H9 (cell line): ENCODE results near the gene CDH26. TPM values are rescaled to one million over a fixed set of nuclear protein-coding genes. Genes with fewer than 3 reads are reported as not detected.

ENCODE experiments used
- DNase-seq: peaks from one replicate; pipeline ENCODE4 v3.0.0-alpha.2; 2017
- H2AFZ ChIP-seq: one replicate; pipeline ENCODE4 v1.6.1; 2013; ENCODE audit warnings: mild to moderate bottlenecking, low read length, control low read depth, moderate library complexity
- H2AK5ac ChIP-seq: 2 replicates; pipeline ENCODE4 v1.6.1; 2013; ENCODE audit warnings: low read length, control low read depth, mixed read lengths; ENCODE audit not compliant: insufficient read length
- H2BK120ac ChIP-seq: one replicate; pipeline ENCODE4 v1.6.1; 2013; ENCODE audit warnings: low read depth, mild to moderate bottlenecking, low read length, control low read depth, inconsistent platforms; ENCODE audit not compliant: poor library complexity, severe bottlenecking
- H2BK12ac ChIP-seq: 2 replicates; pipeline ENCODE4 v1.6.1; 2013; ENCODE audit warnings: low read length, control low read depth, mixed read lengths, low read depth; ENCODE audit not compliant: insufficient read length
- H2BK15ac ChIP-seq: 2 replicates; pipeline ENCODE4 v1.6.1; 2013; ENCODE audit warnings: low read depth, low read length, control low read depth
- H2BK20ac ChIP-seq: one replicate; pipeline ENCODE4 v1.6.1; 2013; ENCODE audit warnings: low read depth, mild to moderate bottlenecking, low read length, control low read depth, inconsistent platforms; ENCODE audit not compliant: poor library complexity, severe bottlenecking
- H2BK5ac ChIP-seq: 2 replicates; pipeline ENCODE4 v1.6.1; 2013; ENCODE audit warnings: low read length, control low read depth, mixed read lengths; ENCODE audit not compliant: insufficient read length
- H3K14ac ChIP-seq: 2 replicates; pipeline ENCODE4 v1.6.1; 2013; ENCODE audit warnings: low read length, control low read depth; ENCODE audit not compliant: insufficient read depth
- H3K18ac ChIP-seq: 2 replicates; pipeline ENCODE4 v1.6.1; 2013; ENCODE audit warnings: low read depth, mild to moderate bottlenecking, mixed read lengths, low read length, control low read depth; ENCODE audit not compliant: insufficient read length
- H3K23ac ChIP-seq: 2 replicates; pipeline ENCODE4 v1.6.1; 2013; ENCODE audit warnings: low read length, control low read depth, mixed read lengths, low read depth; ENCODE audit not compliant: insufficient read length
- H3K23me2 ChIP-seq: 2 replicates; pipeline ENCODE4 v1.6.1; 2013; ENCODE audit warnings: low read depth, mild to moderate bottlenecking, mixed read lengths, low read length, control low read depth; ENCODE audit not compliant: insufficient read length, poor library complexity, severe bottlenecking
- H3K27ac ChIP-seq: 2 replicates; pipeline ENCODE4 v1.5.1; 2013; ENCODE audit warnings: low read length, control low read depth, mixed read lengths, low read depth; ENCODE audit not compliant: insufficient read length
- H3K27me3 ChIP-seq: 2 replicates; pipeline ENCODE4 v1.6.1; 2013; ENCODE audit warnings: low read length, control low read depth, inconsistent platforms; ENCODE audit not compliant: insufficient read depth
- H3K4ac ChIP-seq: 2 replicates; pipeline ENCODE4 v1.6.1; 2013; ENCODE audit warnings: low read depth, mild to moderate bottlenecking, control low read depth, inconsistent platforms, low read length, moderate library complexity
- H3K4me1 ChIP-seq: 2 replicates; pipeline ENCODE4 v1.6.1; 2013; ENCODE audit warnings: low read length, control low read depth, inconsistent platforms; ENCODE audit not compliant: insufficient read depth
- H3K4me2 ChIP-seq: 2 replicates; pipeline ENCODE4 v1.6.1; 2013; ENCODE audit warnings: low read length, control low read depth, mixed read lengths; ENCODE audit not compliant: insufficient read length, insufficient read depth
- H3K56ac ChIP-seq: 2 replicates; pipeline ENCODE4 v1.6.1; 2013; ENCODE audit warnings: low read depth, mild to moderate bottlenecking, mixed read lengths, low read length, control low read depth; ENCODE audit not compliant: insufficient read length
- H3K79me1 ChIP-seq: 2 replicates; pipeline ENCODE4 v1.6.1; 2013; ENCODE audit warnings: low read depth, mild to moderate bottlenecking, moderate library complexity, low read length, control low read depth, inconsistent platforms; ENCODE audit not compliant: insufficient read depth, poor library complexity, severe bottlenecking
- H3K79me2 ChIP-seq: 2 replicates; pipeline ENCODE4 v1.6.1; 2013; ENCODE audit warnings: low read length, control low read depth, inconsistent platforms; ENCODE audit not compliant: insufficient read depth
- H3K9ac ChIP-seq: 2 replicates; pipeline ENCODE4 v1.6.1; 2013; ENCODE audit warnings: low read length, control low read depth, mixed read lengths; ENCODE audit not compliant: insufficient read length; ENCODE audit errors: extremely low read depth
- H3K9me3 ChIP-seq: one replicate; pipeline ENCODE4 v1.6.1; 2013; ENCODE audit warnings: low read depth, low read length, inconsistent platforms; ENCODE audit not compliant: control insufficient read depth
- H3T11ph ChIP-seq: one replicate; pipeline ENCODE4 v1.6.1; 2013; ENCODE audit warnings: mild to moderate bottlenecking, low read length, control low read depth, inconsistent platforms
- H4K20me1 ChIP-seq: one replicate; pipeline ENCODE4 v1.6.1; 2013; ENCODE audit not compliant: control insufficient read depth, insufficient read length, insufficient read depth
- H4K5ac ChIP-seq: 2 replicates; pipeline ENCODE4 v1.6.1; 2013; ENCODE audit warnings: low read depth, mild to moderate bottlenecking, mixed read lengths, low read length, control low read depth; ENCODE audit not compliant: insufficient read length
- H4K8ac ChIP-seq: replicated peaks from 2 replicates; pipeline ENCODE4 v1.6.1; 2013; ENCODE audit warnings: low read length, control low read depth, mixed read lengths, low read depth; ENCODE audit not compliant: insufficient read length
- H4K91ac ChIP-seq: 2 replicates; pipeline ENCODE4 v1.6.1; 2013; ENCODE audit warnings: low read depth, mild to moderate bottlenecking, moderate library complexity, mixed read lengths, low read length, control low read depth; ENCODE audit not compliant: insufficient read length
- H3K27ac Mint-ChIP-seq, 3 experiments: 2 replicates in 2 of 3; 3 replicates in 1 of 3; pipeline ENCODE4 v1.8.0; 2020 to 2021; ENCODE audit warnings: mixed read lengths in 3 of 3, mild to moderate bottlenecking in 1 of 3, moderate library complexity in 1 of 3
- H3K27me3 Mint-ChIP-seq: 2 replicates; pipeline ENCODE4 v1.8.0; 2021; ENCODE audit warnings: low read depth, mild to moderate bottlenecking, moderate library complexity, mixed read lengths
- H3K36me3 Mint-ChIP-seq, 3 experiments: 2 replicates in 2 of 3; 3 replicates in 1 of 3; pipeline ENCODE4 v1.8.0; 2020 to 2021; ENCODE audit warnings: low read depth in 3 of 3, mixed read lengths in 3 of 3; ENCODE audit not compliant: insufficient read depth in 1 of 3
- H3K4me1 Mint-ChIP-seq, 2 experiments: 2 replicates each; pipeline ENCODE4 v1.8.0; 2020; ENCODE audit warnings: mixed read lengths in 2 of 2
- H3K4me3 Mint-ChIP-seq, 2 experiments: 2 replicates in 1 of 2; 3 replicates in 1 of 2; pipeline ENCODE4 v1.8.0; 2020 to 2021; ENCODE audit warnings: mild to moderate bottlenecking in 2 of 2, mixed read lengths in 2 of 2, moderate library complexity in 1 of 2
- H3K9me3 Mint-ChIP-seq, 2 experiments: 2 replicates in 1 of 2; 3 replicates in 1 of 2; pipeline ENCODE4 v1.8.0; 2020; ENCODE audit warnings: mild to moderate bottlenecking in 2 of 2, mixed read lengths in 2 of 2, moderate library complexity in 1 of 2
- CTCF ChIP-seq: fragments of 200-600 bp; sonication (generic); conservative IDR thresholded peaks from 3 replicates; pipeline ENCODE4 v1.8.0; 2021; ENCODE audit warnings: antibody characterized with exemption, mild to moderate bottlenecking
- WGBS: extraction: QIAGEN DNeasy Blood & Tissue Kit; methylation state at CpG from one replicate; pipeline ENCODE4 v1.1.7; 2013; ENCODE audit warnings: missing lambda C conversion rate, low lambda C conversion rate, mixed read lengths; ENCODE audit not compliant: insufficient read length; ENCODE audit errors: extremely low coverage; 5-methylcytosine and 5-hydroxymethylcytosine counted together
- total RNA-seq: library from RNA; stranded (reverse); gene quantifications from 2 replicates; pipeline ENCODE4 v1.2.1, GENCODE V29; 2021

Gene CDH26
- total RNA-seq, 1 experiment from 2014 or later: 0.79 TPM

- H2BK5ac ChIP-seq: no peak overlapping the region
- no peak for TF ChIP-seq CTCF
Observed at GRCh38 chr20:59939879-59940128, 18.4 kb upstream of the CDH26 start.

More at GRCh38 chr20:59939879-59940128, 18.4 kb upstream of the CDH26 start:
- peaks cover 7% of the 10 kb centered on the region; the same call in 1 of the 2 replicates for H3K27me3 ChIP-seq
- no peak overlapping the region for H3K4ac ChIP-seq
- H2AFZ ChIP-seq: no peak overlapping the region
- no peak overlapping the region for H2BK120ac ChIP-seq
- no peak overlapping the region for H3K27ac ChIP-seq
- H3K14ac ChIP-seq: peak overlapping the region; percentile 63
- peaks cover 6% of the 10 kb centered on the region in 2 experiments; a peak in 3 of 5 replicates for H3K9me3 Mint-ChIP-seq
- peak overlapping the region; percentile 84 to 85 for H3K4me3 Mint-ChIP-seq
- no peaks in the 10 kb centered on the region for H3K79me2 ChIP-seq
- no peak overlapping the region for H4K8ac ChIP-seq
- H4K5ac ChIP-seq: no peak overlapping the region
- H3K23me2 ChIP-seq: peaks cover 4% of the 10 kb centered on the region
- peak overlapping the region; percentile 67 for H3K4me2 ChIP-seq
- peaks cover 32% of the 10 kb centered on the region for H3K27me3 Mint-ChIP-seq
- H3K56ac ChIP-seq: no peak overlapping the region
- no peaks in the 10 kb centered on the region for H3K9me3 ChIP-seq
- peak overlapping the region in 1 of 3 experiments; percentile 79; a peak in 1 of 7 replicates for H3K27ac Mint-ChIP-seq
- H3K23ac ChIP-seq: no peak overlapping the region
- peak overlapping the region; percentile 3 for H3K18ac ChIP-seq
- H3T11ph ChIP-seq: no peak overlapping the region
- H3K4me1 ChIP-seq: no peaks in the 10 kb centered on the region
- no peaks in the 10 kb centered on the region for H4K20me1 ChIP-seq
- DNase-seq: no peak
- H2BK12ac ChIP-seq: no peak overlapping the region
- no peak overlapping the region for H4K91ac ChIP-seq
- H3K36me3 Mint-ChIP-seq: peaks cover 13 to 26% (median 24%) of the 10 kb centered on the region in 3 experiments
- no peaks in the 10 kb centered on the region for H3K79me1 ChIP-seq
- no peak overlapping the region for H2AK5ac ChIP-seq
- no CpG with 5 or more reads among the region's 24 CpGs for WGBS
- no peak overlapping the region for H2BK15ac ChIP-seq
- no peak overlapping the region for H2BK20ac ChIP-seq
- H3K9ac ChIP-seq: no peak overlapping the region
- peaks cover 8 to 11% of the 10 kb centered on the region in 2 experiments for H3K4me1 Mint-ChIP-seq
